GM12865 (cell line): ENCODE measurements around the gene TEKT4.
A peak's percentile ranks its signal among the peaks of the same experiment; 100 is the strongest.
"Not testable (repeated sequence)": the region's sequence is repeated elsewhere in the genome, so short reads cannot be mapped to it uniquely, and the experiment has no call there.

Source experiments
- DNase-seq: peaks from one replicate; pipeline ENCODE4 v3.0.0; 2010; ENCODE audit warnings: low read depth
- H3K4me3 ChIP-seq: 2 replicates; pipeline ENCODE4 v1.5.1; 2011; ENCODE audit warnings: mild to moderate bottlenecking, low read depth, low read length, control low read depth
- CTCF ChIP-seq: IDR thresholded peaks from 2 replicates; pipeline ENCODE4 v1.5.1; 2011; ENCODE audit warnings: low read length, control low read depth, low read depth, inconsistent platforms; ENCODE audit not compliant: insufficient read depth; ENCODE audit errors: missing control alignments

Gene TEKT4, protein sequence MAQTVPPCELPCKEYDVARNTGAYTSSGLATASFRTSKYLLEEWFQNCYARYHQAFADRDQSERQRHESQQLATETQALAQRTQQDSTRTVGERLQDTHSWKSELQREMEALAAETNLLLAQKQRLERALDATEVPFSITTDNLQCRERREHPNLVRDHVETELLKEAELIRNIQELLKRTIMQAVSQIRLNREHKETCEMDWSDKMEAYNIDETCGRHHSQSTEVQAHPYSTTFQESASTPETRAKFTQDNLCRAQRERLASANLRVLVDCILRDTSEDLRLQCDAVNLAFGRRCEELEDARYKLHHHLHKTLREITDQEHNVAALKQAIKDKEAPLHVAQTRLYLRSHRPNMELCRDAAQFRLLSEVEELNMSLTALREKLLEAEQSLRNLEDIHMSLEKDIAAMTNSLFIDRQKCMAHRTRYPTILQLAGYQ

DNA sequence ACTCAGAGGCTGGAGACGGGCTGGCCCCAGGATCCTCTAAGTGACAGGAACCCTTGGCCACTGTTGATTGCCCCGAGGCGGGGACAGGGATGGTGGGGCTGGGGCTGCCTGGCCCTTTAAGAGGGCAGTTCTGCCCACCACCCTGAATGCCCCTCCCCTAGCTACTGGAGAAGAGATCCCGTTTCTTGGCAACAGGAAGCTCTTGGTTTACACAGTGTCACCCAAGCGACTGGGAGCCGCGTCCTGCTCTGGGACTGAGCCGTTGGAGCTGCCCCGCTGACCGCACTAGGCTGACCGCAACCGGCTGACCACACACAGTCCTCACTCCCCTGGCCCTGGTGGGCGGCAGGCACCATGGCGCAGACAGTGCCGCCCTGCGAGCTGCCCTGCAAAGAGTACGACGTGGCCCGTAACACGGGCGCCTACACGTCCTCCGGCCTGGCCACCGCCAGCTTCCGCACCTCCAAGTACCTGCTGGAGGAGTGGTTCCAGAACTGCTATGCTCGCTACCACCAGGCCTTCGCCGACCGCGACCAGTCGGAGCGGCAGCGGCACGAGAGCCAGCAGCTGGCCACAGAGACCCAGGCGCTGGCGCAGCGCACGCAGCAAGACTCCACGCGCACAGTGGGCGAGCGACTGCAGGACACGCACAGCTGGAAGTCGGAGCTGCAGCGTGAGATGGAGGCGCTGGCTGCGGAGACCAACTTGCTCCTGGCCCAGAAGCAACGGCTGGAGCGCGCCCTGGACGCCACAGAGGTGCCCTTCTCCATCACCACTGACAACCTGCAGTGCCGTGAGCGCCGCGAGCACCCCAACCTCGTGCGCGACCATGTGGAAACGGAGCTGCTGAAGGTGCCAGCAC lies at the start of gene TEKT4:
TEKT4 (plus strand) TSS at position 205 of the 862 bp plus-strand sequence; CDS start at position 355, 150 bp downstream.
- no peak for TF ChIP-seq CTCF
- DNase-seq = no peak
- H3K4me3 ChIP-seq = no peak within 1 kb of the TSS

GRCh38 chr2:94839224-94839623 lies 32.0 kb upstream of the TEKT4 start:
- not testable (repeated sequence) for H3K4me3 ChIP-seq
- DNase-seq = peak; percentile 9

- not testable (repeated sequence) for DNase-seq, H3K4me3 ChIP-seq
Observed at GRCh38 chr2:94856856-94857255, 14.4 kb upstream of the TEKT4 start.

GRCh38 chr2:94857367-94858162 lies 13.7 kb upstream of the TEKT4 start:
- not testable (repeated sequence) for H3K4me3 ChIP-seq, DNase-seq

- not testable (repeated sequence) for H3K4me3 ChIP-seq, DNase-seq
Observed at GRCh38 chr2:94858163-94858888, 12.9 kb upstream of the TEKT4 start.

DNA sequence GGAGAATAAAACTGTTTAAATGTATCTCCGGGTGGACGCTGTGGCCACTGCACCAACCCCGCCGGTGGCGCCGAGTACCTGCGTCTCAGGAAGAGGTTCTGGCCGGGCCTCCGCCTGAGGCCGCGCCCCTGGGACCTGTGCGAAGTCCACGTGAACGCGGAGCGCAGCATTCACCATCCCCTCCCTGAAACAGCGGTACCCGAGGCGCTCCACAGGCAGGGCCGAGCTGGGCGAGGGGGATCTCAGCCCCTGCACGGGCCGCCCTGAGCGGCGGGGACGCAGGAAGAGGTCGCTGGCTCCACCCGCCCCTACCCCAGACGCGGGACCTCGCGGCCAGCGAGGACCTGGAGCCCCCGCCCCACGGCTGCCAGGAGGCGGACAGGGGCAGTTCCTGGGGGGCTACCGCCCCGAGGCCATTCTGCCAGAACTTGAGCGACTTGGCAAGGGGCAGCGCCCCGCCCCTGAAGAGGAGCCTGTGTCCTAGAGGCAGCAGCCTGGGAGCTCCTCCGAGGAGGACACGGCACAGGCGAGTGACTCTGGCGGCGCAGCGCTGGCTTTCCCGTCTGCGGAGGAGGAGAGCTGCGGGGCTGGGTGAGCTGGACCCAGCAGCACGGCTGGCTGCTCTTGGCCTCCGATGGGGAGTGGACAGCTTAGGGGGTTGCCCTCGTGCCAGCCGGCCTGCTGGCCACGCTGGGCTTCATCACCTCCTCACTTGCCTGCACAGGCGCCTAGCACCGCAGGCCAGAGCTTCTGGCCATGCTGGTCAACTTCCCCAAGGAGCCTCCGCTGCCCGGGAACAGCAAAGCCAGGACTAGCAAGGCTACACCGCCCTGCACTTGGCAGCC lies 9.7 kb upstream of the TEKT4 start:
- TF ChIP-seq CTCF = no peak
- DNase-seq = no peak
- no peak overlapping the region for H3K4me3 ChIP-seq

DNA sequence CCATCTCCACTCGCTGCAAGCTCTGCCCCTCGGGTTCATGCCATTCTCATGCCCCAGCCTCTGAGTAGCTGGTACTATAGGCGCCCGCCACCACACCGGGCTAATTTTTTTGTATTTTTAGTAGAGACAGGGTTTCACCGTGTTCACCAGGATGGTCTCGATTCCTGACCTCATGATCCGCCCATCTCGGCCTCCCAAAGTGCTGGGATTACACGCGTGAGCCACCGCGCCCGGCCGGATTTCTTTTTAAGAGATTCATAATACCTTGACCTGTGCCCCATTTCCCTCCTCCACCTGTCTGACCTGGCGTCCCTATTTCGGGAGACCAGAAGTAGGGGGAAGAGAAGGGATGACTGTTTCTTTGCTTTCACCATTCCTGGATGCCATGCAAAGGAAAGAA lies 8.3 kb upstream of the TEKT4 start:
- not testable (repeated sequence) for DNase-seq, H3K4me3 ChIP-seq

- no peak for DNase-seq
- H3K4me3 ChIP-seq = no peak overlapping the region
- TF ChIP-seq CTCF = no peak
Observed at GRCh38 chr2:94869131-94869530, 2.1 kb upstream of the TEKT4 start.
